NCI-H1105 treated with DMSO at 0.1 percent for 48 hours (cell line): Measurements from ENCODE around the gene METRN.
"Not testable (repeated sequence)": the region's sequence is repeated elsewhere in the genome, so short reads cannot be mapped to it uniquely, and the experiment has no call there.

Source experiments
- DNase-seq: peaks from one replicate; lab custom pipeline; 2025; lab: John Stamatoyannopoulos, UW

The METRN gene

DNA sequence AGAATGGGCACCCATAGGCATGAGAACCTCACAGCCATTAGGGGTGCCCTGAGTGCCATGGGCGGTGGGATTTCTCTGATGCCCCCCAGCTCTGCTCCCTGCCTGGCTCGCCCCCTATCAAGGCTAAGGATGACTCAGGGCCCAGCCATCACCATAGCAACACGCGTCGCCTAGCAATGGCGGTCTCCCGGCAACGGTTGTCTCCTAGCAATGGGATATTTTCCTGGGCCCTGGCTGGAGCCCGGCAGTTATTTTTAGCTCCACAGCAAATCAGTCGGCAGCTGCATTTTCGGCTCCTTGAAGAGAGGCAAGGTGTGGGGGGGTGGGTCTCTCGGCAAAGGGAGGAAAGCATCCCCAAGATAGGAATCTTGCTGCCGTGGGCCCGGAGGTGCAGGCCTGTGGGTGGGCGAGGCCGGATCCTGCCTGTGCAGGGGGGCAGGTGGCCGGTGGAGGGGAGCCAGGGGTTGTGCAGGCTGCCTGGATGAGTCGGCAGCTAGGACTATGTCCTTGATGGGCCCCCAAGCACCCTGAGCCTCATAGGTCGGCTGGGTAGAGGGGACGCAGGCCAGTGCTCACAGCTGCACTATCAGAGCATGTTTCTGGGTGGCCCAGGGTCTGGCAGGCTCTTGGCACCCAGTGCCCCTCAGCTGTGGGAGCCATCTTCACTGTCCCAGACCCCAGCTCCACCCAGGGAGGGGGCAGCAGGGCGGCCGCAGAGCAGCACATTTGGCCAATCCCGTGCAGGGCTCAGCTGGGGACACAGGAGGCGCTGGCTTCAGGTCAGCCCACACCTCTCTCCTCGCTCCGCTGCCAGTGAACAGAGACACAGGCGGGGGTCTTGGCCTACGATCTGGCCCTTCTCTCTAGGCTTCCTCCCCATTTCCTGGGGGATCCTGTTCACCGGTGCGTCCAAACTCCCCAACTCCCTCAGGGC lies 5.1 kb upstream of the METRN start:
- peak; percentile 89 for DNase-seq

DNA sequence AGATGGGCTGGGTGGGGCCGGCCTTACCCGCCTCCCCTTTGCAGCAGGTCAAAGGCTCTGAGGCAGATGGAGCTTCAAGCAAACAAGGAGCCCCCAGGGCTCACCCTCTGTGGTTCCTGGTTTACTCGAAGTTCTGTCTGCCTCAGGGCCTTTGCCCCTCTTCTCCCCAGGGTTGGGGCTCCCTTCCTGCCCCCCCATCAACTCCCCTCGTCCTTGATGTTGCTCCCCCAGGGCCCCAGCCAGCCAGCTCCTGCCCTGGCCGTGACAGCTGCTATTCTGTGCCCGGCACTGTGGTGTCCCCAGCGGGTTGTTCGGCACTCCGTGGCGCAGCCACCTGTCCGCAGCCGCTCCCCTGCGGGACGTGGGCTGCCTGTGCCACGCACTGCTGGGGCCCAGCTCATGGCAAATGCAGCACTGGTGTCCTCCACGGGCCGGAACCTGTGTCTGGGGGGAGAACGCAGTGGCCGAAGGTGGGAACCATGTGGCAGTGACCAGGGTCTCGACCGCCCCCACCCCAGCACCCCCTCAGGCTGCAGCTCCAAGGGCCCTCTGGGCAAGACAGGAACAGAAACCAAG lies 4.3 kb upstream of the METRN start:
- DNase-seq: no peak

DNA sequence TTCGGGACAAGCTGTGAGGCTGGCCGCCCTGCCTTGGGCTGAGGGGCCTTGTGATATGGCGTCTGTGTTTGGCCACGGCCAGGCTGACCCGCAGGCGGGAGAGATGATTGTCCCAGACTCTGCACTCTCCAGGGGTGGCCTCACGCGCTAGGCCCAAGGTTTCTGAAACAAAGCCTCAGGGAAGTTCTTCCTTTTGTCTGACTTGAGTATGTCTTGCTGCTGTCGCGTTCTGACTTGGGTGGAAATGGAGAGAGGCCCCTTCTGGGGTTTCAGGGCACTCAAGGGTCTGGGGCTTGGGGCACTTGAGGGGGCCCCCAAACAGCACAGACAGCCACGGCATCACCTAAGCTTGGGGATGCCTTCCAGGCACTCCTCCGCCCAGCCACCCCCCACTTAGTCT lies 3.8 kb upstream of the METRN start:
- DNase-seq: no peak

DNA sequence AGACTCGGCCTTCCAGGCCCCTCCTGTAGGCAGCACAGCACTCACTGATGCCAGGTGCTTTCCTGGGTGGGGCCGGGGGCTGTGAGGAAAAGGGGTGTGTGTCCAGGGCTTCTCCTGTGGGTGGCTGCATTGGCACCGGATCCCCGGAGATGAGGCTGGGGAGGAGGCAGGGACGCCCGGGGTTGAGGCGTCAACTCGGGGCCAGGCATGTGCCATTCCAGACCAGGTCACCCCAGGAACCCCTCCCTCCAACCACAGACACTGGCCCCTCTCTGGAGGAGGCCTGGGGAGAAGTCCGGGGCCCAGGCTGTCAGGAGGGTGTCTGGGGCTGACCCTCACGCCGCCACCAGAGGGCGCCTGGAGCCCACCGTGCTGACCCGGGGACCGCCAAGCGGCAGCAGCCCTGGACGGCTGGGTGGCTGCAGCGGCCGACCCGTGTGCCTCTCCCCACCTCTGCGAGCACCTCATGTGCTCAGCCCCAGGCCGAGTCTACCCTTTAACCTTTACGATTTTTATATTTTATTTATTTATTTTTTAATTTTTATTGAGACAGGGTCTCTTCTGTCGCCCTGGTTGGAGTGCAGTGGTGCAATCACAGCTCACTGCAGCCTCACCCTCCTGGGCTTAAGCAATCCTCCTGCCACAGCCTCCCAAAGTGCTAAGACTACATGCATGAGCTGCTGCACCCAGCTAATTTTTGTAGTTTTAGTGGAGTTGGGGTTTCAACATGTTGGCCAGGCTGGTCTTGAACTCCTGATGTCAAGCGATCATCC lies 3.2 kb upstream of the METRN start:
- peak; percentile 45 for DNase-seq

DNA sequence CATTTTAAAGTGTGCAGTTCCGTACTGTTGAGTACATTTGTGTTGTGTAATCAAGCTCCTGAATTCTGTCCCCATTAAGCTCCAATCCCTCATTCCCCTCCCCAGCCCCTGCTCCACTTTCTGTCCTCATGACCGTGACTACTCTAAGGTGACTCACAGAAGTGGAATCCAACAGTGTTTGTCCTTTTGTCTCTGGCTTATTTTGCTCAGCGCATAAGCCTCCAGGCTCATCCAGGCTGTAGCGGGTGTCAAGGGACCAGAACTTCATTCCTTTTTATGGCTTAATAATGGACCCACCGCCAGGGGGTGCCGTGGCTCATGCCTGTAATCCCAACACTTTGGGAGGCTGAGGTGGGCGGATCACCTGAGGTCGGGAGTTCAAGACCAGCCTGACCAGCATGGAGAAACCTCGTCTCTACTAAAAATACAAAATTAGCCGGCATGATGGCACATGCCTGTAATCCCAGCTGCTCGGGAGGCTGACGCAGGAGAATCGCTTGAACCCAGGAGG lies 2.1 kb upstream of the METRN start:
- not testable (repeated sequence) for DNase-seq

DNA sequence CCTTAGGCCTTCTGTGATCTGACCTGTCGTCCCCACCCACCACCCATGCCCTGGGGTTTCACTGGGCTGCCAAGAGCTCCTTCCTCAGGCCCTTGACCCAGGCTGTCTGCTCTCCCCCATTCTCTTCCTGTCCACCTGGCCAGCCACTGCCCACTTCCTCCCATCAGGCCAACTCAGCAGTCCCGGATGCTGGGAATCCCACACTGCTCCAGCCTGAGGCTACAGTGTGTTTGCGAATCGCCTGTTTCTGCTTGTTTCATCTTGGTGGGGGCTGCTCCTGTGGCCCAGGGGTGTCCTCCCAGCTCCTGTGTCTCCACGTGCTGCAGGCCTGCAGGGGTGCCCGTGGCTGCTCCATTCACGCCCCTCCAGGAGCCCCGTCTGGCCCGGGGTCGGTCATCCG lies 839 bp upstream of the METRN start:
- DNase-seq: no peak

DNA sequence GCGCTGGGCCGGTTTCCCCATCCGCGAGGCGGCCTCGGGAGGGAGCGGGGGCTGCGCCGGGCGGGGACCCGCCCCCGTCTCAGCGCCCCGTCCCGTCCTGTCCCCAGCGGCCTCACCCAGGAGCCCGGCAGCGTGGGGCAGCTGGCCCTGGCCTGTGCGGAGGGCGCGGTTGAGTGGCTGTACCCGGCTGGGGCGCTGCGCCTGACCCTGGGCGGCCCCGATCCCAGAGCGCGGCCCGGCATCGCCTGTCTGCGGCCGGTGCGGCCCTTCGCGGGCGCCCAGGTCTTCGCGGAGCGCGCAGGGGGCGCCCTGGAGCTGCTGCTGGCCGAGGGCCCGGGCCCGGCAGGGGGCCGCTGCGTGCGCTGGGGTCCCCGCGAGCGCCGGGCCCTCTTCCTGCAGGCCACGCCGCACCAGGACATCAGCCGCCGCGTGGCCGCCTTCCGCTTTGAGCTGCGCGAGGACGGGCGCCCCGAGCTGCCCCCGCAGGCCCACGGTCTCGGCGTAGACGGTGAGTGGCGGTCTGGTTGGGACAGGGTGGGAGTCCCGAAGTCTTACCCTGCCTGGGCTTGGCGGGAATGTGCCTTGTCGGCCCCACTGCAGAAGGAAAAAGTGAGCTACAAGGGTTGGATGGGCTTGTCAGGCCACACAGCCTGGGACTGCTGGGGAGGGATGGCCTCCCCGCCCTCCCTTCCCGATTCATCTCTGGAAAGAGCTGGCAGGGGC lies 720 bp downstream of the METRN start:
- no peak for DNase-seq

DNA sequence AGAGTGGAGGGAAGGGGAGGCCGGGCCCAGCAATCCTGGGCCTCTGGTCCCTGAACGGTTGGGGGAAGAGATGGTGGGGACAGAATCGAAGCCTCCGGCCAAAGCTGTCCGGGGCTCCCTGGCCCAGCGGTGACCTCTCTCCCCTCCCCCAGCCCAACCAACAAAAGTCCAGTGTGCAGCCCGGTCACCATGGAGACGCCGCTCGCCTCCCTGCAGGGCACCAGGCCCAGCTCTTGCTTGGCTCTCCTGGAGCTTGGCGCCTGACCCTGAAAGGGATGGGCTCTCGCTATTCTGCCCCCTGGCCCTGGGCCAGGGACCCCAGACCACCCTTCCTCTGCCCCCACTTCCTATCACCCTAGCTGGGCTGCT lies 1.3 kb downstream of the METRN start:
- DNase-seq: no peak

DNA sequence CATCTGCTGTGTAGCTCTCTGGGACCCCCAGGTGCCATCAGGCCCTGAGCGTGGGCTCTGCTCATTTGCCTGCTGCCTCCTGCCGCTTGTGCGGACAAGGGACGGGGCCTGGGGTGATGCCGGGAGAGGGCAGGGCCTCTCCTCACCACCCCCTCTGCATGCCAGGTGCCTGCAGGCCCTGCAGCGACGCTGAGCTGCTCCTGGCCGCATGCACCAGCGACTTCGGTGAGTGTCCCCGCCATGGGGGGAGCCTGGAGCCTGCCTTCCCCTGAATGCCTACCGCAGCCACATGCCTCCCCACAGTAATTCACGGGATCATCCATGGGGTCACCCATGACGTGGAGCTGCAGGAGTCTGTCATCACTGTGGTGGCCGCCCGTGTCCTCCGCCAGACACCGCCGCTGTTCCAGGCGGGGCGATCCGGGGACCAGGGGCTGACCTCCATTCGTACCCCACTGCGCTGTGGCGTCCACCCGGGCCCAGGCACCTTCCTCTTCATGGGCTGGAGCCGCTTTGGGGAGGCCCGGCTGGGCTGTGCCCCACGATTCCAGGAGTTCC lies 1.9 kb downstream of the METRN start:
- no peak for DNase-seq

DNA sequence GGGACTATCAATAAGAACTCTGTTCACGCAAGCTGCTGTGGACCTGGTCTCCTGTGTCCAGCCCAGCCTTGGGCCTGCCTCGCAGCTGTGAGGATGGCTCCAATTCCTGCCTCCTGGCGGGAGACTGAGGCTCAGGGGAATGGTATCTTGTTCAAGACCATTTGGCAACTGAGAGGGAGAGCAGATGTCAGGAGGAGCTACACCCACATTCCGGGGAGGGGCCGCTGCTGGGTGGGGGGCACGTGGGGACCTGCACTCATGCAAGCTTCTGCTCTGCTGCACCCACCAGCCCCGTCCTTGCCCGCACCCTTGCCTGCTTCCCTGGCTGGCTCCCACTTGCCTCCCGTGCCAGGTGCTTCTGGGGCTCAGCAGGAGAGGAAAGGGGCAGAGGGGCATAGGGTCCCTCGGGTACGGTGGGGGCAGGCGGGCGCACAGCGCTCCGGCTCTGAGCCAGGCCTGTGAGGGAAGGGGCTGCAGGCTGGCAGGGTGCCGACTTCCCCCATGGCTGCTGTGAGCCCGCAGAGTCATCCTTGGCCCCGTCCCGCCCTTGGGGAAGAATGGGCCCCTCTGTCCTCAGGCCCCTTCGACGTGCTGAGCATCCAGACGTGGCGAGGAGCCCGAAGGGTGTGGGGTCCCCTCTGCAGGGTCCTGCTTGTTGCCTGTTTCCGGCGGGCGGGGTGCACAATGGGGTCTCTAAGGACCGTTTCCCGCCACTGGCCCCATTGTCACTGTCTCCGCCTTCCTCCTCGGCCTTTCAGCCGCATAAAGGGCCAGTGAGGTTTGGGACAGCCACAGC lies 2.7 kb downstream of the METRN start:
- DNase-seq: no peak

DNA sequence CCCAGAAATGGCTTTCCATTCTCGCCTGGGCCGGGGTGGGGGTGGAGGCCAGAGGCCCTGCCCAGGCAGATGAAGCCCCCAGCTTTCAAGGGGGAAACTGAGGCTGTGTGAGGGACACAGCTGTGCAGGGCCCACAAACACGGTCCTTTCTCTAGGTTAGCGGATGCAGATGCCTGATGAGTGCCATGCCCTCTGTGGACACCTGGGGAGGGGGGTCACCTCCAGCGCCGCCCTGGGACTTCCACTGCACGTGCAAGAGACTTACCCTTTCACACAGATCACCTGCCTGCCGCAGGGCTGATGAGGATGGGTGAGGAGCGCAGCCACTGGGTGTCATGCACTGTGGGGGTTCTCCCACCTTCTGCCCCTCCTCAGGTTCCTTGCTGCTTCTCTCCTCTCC lies 3.5 kb downstream of the METRN start:
- no peak for DNase-seq

DNA sequence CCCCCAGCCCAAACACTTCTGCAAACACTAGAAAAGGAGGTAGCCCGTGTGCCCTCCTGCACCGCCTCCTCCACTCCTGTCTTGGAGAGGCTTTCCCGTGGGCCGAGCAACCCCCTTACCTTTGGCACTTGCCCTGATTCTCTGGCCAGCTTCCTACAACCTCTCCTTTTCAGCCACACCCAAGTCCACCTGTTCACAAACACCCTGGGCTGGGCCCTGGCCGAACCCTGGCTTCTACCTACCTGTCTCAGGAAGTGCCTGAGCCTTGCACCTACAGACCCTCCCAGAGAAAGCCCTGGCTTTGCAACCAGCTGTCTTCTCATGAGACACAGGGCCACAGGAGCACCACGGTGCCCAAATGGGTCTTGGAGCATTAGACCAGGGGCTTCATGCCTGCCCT lies 4.0 kb downstream of the METRN start:
- DNase-seq: no peak

DNA sequence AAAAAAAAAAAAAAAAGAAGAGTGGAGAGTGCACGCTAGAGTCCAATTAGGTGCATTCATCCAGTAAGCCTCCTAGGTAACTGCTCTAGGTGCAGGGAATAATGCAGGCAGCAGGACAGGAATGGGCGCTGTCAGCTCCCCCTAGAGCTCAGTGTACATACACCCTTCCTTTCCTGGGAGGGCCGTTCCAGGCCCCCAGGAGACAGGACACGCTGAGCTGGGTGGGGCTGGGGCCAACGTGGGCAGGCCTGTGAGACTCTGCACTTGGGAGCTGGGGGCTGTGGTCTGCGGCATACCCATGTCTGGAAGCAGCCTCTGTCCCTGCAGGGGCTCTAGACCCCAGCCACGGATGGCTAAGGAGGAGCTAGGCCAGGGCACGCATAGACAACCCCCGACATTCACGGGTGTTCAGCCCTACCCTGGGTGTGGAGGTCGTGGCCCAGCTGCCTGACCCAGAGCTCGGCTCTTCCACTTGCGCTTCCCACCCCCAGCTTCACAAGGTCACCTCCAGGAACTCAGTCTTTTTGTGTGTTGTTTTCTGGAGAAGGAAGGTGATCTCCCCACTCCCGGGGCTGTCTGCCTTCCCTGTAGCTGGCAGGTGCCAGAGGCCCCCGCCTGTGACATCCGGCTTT lies 5.0 kb downstream of the METRN start:
- DNase-seq: no peak

DNA sequence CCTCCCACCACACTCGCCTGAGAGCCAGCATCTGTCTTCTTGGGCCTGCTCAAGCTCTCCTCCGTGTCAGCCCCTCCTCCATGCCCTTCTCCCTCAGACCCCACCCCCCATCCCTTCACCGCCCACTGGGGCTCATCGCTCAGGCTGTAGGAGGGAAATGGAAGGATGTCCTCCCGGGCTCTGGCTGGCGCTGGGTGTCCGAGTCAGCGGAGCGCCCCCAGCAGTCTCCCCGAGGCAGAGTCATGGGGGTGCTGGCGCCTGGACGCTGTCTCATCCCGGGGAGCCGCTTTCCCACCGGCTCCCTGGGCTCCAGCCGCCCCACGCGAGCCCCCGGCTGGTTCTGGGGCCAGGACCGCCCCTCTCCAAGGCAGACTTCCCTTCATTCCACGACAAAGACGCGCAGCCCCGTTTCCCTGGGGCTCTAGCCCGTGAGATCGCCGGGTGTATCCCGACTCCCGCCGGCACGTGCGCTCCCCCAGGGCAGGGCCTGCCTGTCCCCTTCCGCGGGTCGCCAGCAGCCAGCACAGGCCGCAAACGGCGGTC lies 5.6 kb downstream of the METRN start:
- DNase-seq: peak; percentile 18

DNA sequence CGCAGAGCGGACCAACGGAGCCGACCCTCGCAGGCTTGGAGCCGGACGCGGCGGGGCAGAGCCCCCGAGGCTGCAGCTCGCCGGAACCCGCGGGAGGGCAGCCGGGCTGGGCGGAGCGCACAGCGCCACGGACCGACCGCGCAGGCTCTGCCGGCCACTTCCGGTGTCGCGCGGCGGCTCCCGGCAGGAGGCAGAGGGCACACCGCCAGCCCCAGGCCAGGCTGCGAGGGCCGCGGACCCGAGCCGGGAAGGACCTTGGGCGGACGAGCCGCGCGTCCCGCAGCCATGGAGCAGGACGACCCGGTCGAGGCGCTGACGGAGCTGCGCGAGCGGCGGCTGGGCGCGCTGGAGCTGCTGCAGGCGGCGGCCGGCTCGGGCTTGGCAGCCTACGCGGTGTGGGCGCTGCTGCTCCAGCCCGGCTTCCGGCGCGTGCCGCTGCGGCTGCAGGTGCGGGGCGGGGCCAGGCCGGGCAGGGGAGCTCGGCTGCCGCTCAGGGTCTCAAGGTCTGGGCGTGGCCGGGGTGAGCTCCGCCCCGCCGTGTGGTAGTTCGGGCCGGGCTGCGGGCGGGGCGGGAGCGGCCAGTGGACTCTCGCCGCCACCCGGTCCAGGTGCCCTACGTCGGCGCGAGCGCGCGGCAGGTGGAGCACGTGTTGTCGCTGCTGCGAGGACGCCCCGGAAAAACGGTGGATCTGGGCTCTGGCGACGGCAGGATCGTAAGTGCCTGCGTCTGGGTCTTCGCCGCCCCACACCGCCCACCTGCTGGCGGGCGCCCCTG lies 6.3 kb downstream of the METRN start, which contains the start of gene ANTKMT:
Gene ANTKMT, plus strand, starts transcription at position 157 of the 775 bp plus-strand sequence. Its CDS starts 129 bp downstream, at position 286.
- peak; percentile 61 for DNase-seq

DNA sequence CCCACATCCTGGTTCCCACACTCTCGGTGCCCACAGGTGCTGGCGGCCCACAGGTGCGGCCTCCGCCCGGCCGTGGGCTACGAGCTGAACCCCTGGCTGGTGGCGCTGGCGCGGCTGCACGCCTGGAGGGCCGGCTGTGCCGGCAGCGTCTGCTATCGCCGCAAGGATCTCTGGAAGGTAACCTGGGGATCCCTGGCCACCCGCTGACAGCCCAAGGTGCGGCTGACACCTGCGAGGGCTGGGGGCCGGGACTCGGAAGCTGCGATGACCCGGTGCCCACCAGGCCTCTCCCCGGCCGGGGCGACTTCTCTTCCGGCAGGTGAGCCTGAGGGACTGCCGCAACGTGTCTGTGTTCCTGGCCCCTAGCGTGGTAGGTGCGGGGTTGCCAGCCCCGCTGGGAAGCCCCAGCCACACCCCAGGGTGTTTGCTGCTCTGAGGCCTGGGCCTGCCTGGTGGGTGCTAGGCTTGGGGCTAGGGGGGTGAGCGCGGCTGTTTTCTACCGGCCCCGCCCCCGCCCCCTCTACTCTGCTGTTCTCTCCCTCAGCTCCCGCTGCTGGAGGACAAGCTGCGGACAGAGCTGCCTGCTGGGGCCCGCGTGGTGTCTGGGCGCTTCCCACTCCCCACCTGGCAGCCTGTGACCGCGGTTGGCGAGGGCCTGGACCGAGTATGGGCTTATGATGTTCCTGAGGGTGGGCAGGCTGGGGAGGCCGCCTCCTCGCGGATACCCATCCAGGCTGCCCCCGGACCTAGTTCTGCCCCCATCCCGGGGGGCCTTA lies 7.0 kb downstream of the METRN start:
- no peak for DNase-seq

DNA sequence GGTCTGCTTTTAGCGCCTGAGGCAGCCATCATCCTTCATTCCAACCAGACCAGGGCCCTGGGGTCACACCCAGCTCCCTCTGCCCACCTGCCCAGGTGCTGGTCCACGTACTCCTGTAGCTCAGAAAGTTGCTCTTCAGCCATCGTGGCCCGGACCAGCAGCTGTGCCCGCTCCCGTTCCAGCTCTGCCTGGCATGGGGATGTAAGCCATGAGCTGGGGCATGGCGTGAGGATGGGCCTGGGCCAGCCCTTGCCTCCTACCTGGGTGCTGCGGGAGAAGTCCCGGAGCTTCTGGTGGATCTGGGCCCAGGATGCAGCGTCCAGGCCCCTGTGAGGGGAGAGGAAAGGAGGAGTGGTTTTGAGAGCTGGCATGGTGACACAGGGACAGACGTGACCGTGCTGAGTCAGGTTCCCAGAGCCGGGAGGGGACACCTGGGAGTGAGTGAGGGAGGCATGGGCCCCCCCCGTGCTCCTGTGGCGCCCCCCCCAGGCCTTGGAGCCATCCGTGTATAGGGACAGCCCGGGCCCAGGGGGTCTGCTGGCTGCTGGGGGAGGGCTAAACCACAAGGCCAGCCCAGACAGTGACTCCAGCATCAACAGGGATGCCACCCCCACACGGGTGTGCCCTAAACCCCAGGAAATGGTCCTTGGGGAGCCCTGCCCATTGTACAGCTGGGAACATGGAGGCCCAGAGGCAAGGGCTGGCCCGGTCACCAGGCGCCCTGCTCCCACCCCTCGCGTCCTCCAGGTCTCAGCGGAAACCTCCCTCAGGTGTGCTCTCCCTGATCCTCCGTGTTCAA lies 8.1 kb downstream of the METRN start:
- no peak for DNase-seq

DNA sequence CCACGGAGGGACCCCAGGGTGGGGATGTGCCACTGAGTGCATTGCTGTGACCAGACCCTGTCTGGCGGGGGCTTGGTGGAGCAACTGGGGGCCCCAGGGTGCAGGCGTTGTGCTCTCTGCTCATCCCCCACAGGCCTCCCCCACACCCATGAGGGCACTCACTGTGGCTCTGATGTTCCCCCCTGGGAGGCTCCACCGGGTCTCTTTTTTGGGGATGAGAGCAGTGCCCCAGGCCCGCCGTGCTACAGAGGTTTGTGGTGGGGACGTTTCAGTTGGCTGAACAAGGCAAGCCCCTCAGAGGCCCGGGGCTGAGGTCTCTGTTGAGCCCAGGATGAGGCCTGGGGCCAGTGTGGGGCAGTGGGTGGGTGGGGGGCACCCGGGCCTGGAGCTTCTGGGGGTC lies 8.8 kb downstream of the METRN start:
- DNase-seq: no peak
